Gastroesophageal sphincter (tissue), 4 donors: Measurements from ENCODE around the gene WNK2. TPM values are rescaled to one million over a fixed set of nuclear protein-coding genes. Genes with fewer than 3 reads are reported as not detected.
A peak's percentile ranks its signal among the peaks of the same experiment; 100 is the strongest.

ENCODE experiments used
- ATAC-seq: fragments of 150-250 bp; one replicate; pipeline ENCODE4 v1.9.1; 2016; ENCODE audit warnings: mild to moderate bottlenecking, moderate library complexity
- H3K27ac ChIP-seq, 4 donors: fragments of 200-600 bp; sonication (generic) in 3 of 4; 1 replicate in 3 of 4; 2 replicates in 1 of 4; pipeline ENCODE4 v1.5.1; 2016 to 2019
- H3K27me3 ChIP-seq: fragments of 200-600 bp; sonication (generic); one replicate; pipeline ENCODE4 v1.5.1; 2019
- H3K36me3 ChIP-seq, 2 donors: fragments of 200-600 bp; sonication (generic); one replicate each; pipeline ENCODE4 v1.5.1; 2019; ENCODE audit warnings: control low read depth in 1 of 2
- H3K4me1 ChIP-seq, 3 donors: fragments of 200-600 bp; sonication (generic); 1 replicate in 2 of 3; 2 replicates in 1 of 3; pipeline ENCODE4 v1.5.1; 2016 to 2019; ENCODE audit warnings: control low read depth in 2 of 3
- H3K4me3 ChIP-seq, 2 donors: fragments of 200-600 bp; sonication (generic); one replicate each; pipeline ENCODE4 v1.5.1; 2019; ENCODE audit warnings: mild to moderate bottlenecking in 1 of 2, moderate library complexity in 1 of 2
- H3K9me3 ChIP-seq, 3 donors: fragments of 200-600 bp; sonication (generic); one replicate each; pipeline ENCODE4 v1.5.1; 2017 to 2019; ENCODE audit warnings: control low read depth in 2 of 3
- EP300 ChIP-seq: sonication (generic); formaldehyde crosslinking; IDR thresholded peaks from one replicate; pipeline ENCODE4 v1.6.1; 2017; ENCODE audit warnings: antibody characterized with exemption, mild to moderate bottlenecking
- POLR2A ChIP-seq, 2 donors: fragments of 450-650 bp; IDR thresholded peaks; one replicate each; pipeline ENCODE4 v1.6.1; 2017; ENCODE audit warnings: antibody characterized with exemption in 2 of 2, mild to moderate bottlenecking in 2 of 2, moderate library complexity in 1 of 2
- POLR2AphosphoS5 ChIP-seq: sonication (generic); formaldehyde crosslinking; IDR thresholded peaks from one replicate; pipeline ENCODE4 v1.6.1; 2017; ENCODE audit warnings: antibody characterized with exemption
- WGBS, 2 donors: methylation state at CpG; one replicate each; pipeline ENCODE4 v1.1.5; 2018; ENCODE audit warnings: low coverage in 1 of 2; 5-methylcytosine and 5-hydroxymethylcytosine counted together
- total RNA-seq, 4 donors: library from RNA; depleted of rRNA; stranded (reverse); fragments of >200 nt; gene quantifications; one replicate each; pipeline ENCODE4 v1.1.0, GENCODE V29; 2016
- TF ChIP-seq, protein P1 (sequence below), 4 experiments: fragments of 200-600 bp in 2 of 4; fragments of 450-650 bp in 2 of 4; sonication (generic) in 1 of 4; IDR thresholded peaks; one replicate each; pipeline ENCODE4 v1.5.1; 2017 to 2019; ENCODE audit warnings: antibody characterized with exemption in 4 of 4, mild to moderate bottlenecking in 2 of 4, moderate library complexity in 2 of 4

WNK2 gene
- total RNA-seq, 4 donors from 2014 or later: 26.8 to 104 (median 48.6) TPM

DNA sequence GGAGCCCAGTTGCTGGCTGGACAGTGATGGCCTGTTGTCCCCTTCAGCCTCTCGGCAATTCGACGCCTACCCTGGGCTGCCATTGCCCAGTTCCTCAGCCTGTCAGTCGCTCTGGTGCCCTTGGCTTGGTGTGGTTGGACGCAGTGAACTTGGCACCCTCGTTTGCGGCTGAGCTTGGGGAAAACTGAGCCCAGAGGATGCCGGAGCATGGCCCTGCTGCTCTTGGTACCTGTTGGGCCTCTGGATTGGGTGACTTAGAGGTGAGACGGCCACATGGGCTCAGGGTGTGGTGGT lies 16.5 kb downstream of the WNK2 start:
- H3K4me1 ChIP-seq: peaks cover 2 to 93% (median 39%) of the 10 kb centered on the region in 3 donors
- peaks cover 0 to 3% (median 0%) of the 10 kb centered on the region in 3 donors for H3K9me3 ChIP-seq
- TF ChIP-seq POLR2AphosphoS5: no peak
- TF ChIP-seq, protein P1, sequence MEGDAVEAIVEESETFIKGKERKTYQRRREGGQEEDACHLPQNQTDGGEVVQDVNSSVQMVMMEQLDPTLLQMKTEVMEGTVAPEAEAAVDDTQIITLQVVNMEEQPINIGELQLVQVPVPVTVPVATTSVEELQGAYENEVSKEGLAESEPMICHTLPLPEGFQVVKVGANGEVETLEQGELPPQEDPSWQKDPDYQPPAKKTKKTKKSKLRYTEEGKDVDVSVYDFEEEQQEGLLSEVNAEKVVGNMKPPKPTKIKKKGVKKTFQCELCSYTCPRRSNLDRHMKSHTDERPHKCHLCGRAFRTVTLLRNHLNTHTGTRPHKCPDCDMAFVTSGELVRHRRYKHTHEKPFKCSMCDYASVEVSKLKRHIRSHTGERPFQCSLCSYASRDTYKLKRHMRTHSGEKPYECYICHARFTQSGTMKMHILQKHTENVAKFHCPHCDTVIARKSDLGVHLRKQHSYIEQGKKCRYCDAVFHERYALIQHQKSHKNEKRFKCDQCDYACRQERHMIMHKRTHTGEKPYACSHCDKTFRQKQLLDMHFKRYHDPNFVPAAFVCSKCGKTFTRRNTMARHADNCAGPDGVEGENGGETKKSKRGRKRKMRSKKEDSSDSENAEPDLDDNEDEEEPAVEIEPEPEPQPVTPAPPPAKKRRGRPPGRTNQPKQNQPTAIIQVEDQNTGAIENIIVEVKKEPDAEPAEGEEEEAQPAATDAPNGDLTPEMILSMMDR (IDR thresholded peaks at IDR 0.05): no peak
- no peak for TF ChIP-seq POLR2A (IDR thresholded peaks at IDR 0.05)
- no peak for TF ChIP-seq EP300
- no CpG with 5 or more reads among the region's 9 CpGs for WGBS, 2 donors
- no peak for ATAC-seq
- H3K27me3 ChIP-seq: no peaks in the 10 kb centered on the region
- no peak overlapping the region for H3K4me3 ChIP-seq
- no peaks in the 10 kb centered on the region for H3K36me3 ChIP-seq
- H3K27ac ChIP-seq: peak overlapping the region in 3 of 4 donors; percentile 83 to 86 (median 85)

DNA sequence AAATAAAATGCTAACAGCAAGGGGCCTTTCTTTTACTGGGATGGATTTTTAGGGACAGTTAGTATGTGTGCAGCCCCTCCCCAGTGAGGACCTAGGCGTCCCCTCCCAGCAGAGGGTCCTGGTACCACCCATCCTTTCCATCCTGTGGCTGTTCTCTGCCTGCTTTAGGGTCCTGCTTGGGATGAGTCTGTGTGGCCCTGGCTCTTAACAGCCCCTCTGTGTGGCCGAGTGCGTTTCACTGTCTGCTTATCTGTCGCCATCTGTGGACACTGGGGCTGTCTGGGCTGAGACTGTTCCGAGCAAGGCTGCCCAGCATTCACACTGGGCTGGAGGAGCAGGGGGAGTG lies 17.0 kb downstream of the WNK2 start:
- no peak for ATAC-seq
- no peak for TF ChIP-seq POLR2A (IDR thresholded peaks at IDR 0.05)
- TF ChIP-seq EP300: no peak
- no peak for TF ChIP-seq POLR2AphosphoS5
- TF ChIP-seq, protein P1 (IDR thresholded peaks at IDR 0.05): no peak
- Histone ChIP-seq H3K9me3 (peaks cover 0 to 3% (median 0%) of the 10 kb centered on the region in 3 donors), H3K36me3 (no peaks in the 10 kb centered on the region), H3K4me1 (peaks cover 2 to 93% (median 44%) of the 10 kb centered on the region in 3 donors), H3K27me3 (no peaks in the 10 kb centered on the region), H3K4me3 (no peak overlapping the region), H3K27ac (peak overlapping the region; percentile 35 to 86 (median 84))
- WGBS, 2 donors: no CpG with 5 or more reads among the region's 5 CpGs

- no peaks in the 10 kb centered on the region for H3K9me3 ChIP-seq
- H3K4me3 ChIP-seq: no peak overlapping the region
- H3K4me1 ChIP-seq: peaks cover 2 to 93% (median 67%) of the 10 kb centered on the region in 3 donors
- H3K27ac ChIP-seq: peak overlapping the region in 3 of 4 donors; percentile 83 to 86 (median 85)
- H3K36me3 ChIP-seq: no peaks in the 10 kb centered on the region
- no peak for ATAC-seq
- no peak for TF ChIP-seq POLR2A (IDR thresholded peaks at IDR 0.05)
- TF ChIP-seq EP300: no peak
- no peak for TF ChIP-seq POLR2AphosphoS5
- WGBS, 2 donors: 57 to 92% methylated on average over 4 to 6 of the region's 11 CpGs
- H3K27me3 ChIP-seq: no peaks in the 10 kb centered on the region
These were observed 19.2 kb downstream of the WNK2 start for GRCh38 chr9:93203026-93203717.

DNA sequence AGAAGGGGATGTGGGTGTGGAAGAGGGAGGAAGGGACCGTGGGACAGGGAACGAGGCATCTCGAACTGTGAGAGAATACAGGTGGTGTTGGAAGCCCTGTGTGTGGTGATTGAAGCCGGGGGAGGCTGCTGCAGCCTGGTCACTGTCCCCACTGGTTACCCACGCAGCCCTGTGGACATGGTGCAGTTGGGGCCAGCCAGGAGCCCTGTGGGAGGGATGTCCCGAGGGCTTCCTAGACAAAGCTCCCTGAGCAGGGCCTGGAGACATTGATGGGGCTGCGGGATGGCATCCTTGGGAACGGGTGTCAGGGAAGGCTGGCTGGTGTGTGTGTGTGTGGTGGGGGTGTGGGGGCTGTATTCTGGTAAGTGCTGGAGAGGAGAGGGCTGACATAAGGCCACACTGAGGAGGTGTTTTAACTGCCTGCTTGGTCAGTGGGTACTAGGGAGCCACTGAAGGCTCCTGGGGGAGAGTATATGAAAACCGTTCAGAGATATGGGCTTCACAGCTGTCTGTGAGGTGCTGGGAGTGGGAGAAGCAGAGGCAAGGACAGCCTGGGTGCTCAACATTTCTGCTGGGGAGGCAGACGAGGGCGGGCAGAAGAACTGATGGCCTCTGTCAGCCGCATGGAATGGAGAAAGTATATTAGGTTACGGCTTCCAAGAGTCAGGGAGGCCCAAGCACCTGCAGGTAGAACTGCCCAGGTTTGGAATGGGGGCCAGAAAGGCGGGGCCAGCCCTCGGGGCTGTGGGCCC lies 20.0 kb downstream of the WNK2 start:
- Histone ChIP-seq H3K27me3 (no peaks in the 10 kb centered on the region), H3K27ac (peak overlapping the region in 3 of 4 donors; percentile 83 to 86 (median 85)), H3K36me3 (no peaks in the 10 kb centered on the region), H3K9me3 (no peaks in the 10 kb centered on the region), H3K4me3 (no peak overlapping the region), H3K4me1 (peaks cover 2 to 92% (median 70%) of the 10 kb centered on the region in 3 donors)
- ATAC-seq: no peak
- TF ChIP-seq POLR2AphosphoS5 (no peak), POLR2A (IDR thresholded peaks at IDR 0.05) (no peak), EP300 (no peak)
- TF ChIP-seq, protein P1 (IDR thresholded peaks at IDR 0.05): no peak
- 39 to 70% methylated on average over 9 to 11 of the region's 15 CpGs for WGBS, 2 donors

- no peak for ATAC-seq
- Histone ChIP-seq H3K27me3 (no peaks in the 10 kb centered on the region), H3K4me3 (no peak overlapping the region), H3K9me3 (no peaks in the 10 kb centered on the region), H3K27ac (peak overlapping the region in 3 of 4 donors; percentile 83 to 86 (median 85)), H3K4me1 (peaks cover 2 to 98% (median 70%) of the 10 kb centered on the region in 3 donors), H3K36me3 (no peaks in the 10 kb centered on the region)
- no CpG with 5 or more reads among the region's 4 CpGs for WGBS, 2 donors
- TF ChIP-seq POLR2A (IDR thresholded peaks at IDR 0.05) (no peak), EP300 (no peak), POLR2AphosphoS5 (no peak)
These were observed 20.6 kb downstream of the WNK2 start for GRCh38 chr9:93204470-93205043.
